GM12878 (cell line): ENCODE results near the gene RIMBP2. TPM values are rescaled to one million over a fixed set of nuclear protein-coding genes. Genes with fewer than 3 reads are reported as not detected.

Experiments used
- ATAC-seq: fragments of 200-7000 bp; cut with Tn5 transposase; 3 replicates; pipeline ENCODE4 v1.9.1; 2020; ENCODE audit warnings: mild to moderate bottlenecking, moderate library complexity
- BruUV-seq: library from RNA; stranded (reverse); fragments of 400-500 nt; replicated peaks from 2 replicates; lab custom pipeline; 2021; lab: Mats Ljungman, UMichigan
- CTCF ChIA-PET: fragments of 300-600 bp; sonication (Branson Sonifier 250); formaldehyde crosslinking; extraction: SDS; loops from one replicate; lab custom pipeline; 2021; ENCODE audit warnings: inconsistent platforms; lab: Yijun Ruan, JAX
- POLR2A ChIA-PET: fragments of 350-600 bp; formaldehyde crosslinking; extraction: SDS; loops from one replicate; lab custom pipeline; 2021; ENCODE audit warnings: inconsistent platforms; lab: Charles Lee
- RAD21 ChIA-PET: fragments of 300-600 bp; sonication (Branson Sonifier 250); formaldehyde crosslinking; loops from one replicate; lab custom pipeline; 2023; ENCODE audit warnings: antibody characterized with exemption; ENCODE audit not compliant: unreplicated experiment; lab: Charles Lee
- SMC1A ChIA-PET: fragments of 300-600 bp; sonication (Branson Sonifier 250); formaldehyde crosslinking; loops from one replicate; lab custom pipeline; 2023; ENCODE audit not compliant: unreplicated experiment, uncharacterized antibody; lab: Charles Lee
- DNase-seq: peaks from one replicate; pipeline ENCODE4 v3.0.0-alpha.2; 2011; ENCODE audit warnings: low read depth, low spot score
- FAIRE-seq: peaks from 3 replicates; lab custom pipeline; 2011; peaks lifted over from hg19 to GRCh38; lab: Jason Lieb, UNC
- H2AFZ ChIP-seq: 2 replicates; pipeline ENCODE4 v1.6.0; 2011; ENCODE audit warnings: low read depth, low read length, control low read depth; ENCODE audit not compliant: control insufficient read depth
- H3K27ac ChIP-seq: 2 replicates; pipeline ENCODE4 v1.5.1; 2011; ENCODE audit warnings: control low read depth; ENCODE audit not compliant: control insufficient read depth, insufficient read depth
- H3K27me3 ChIP-seq, 2 experiments: replicated peaks in 1 of 2; 2 replicates each; pipeline versions ENCODE4 v1.6.0 to v1.6.1; 2011; ENCODE audit warnings: low read length in 1 of 2; ENCODE audit not compliant: control insufficient read depth in 2 of 2, insufficient read depth in 2 of 2
- H3K36me3 ChIP-seq, 2 experiments: 2 replicates each; pipeline ENCODE4 v1.5.1; 2011; ENCODE audit warnings: low read length in 1 of 2; ENCODE audit not compliant: control insufficient read depth in 2 of 2, insufficient read depth in 2 of 2
- H3K4me1 ChIP-seq: 2 replicates; pipeline ENCODE4 v1.6.1; 2011; ENCODE audit warnings: mild to moderate bottlenecking, low read length, moderate library complexity, mixed read lengths; ENCODE audit not compliant: control insufficient read depth, insufficient read depth
- H3K4me2 ChIP-seq: 2 replicates; pipeline ENCODE4 v1.6.0; 2011; ENCODE audit warnings: control low read depth; ENCODE audit not compliant: control insufficient read depth, insufficient read depth
- H3K4me3 ChIP-seq: fragments of 200-600 bp; sonication (generic); 2 replicates; pipeline ENCODE4 v1.5.1; 2016
- H3K79me2 ChIP-seq: 2 replicates; pipeline ENCODE4 v1.6.0; 2011; ENCODE audit warnings: low read length; ENCODE audit not compliant: control insufficient read depth, insufficient read depth
- H3K9ac ChIP-seq: 2 replicates; pipeline ENCODE4 v1.8.0; 2011; ENCODE audit warnings: low read length, control low read depth, mixed read lengths; ENCODE audit not compliant: control insufficient read depth, insufficient read depth
- H3K9me3 ChIP-seq: replicated peaks from 3 replicates; pipeline ENCODE4 v1.5.1; 2011; ENCODE audit warnings: mild to moderate bottlenecking, low read length; ENCODE audit not compliant: control insufficient read depth, insufficient read depth
- H4K20me1 ChIP-seq: 2 replicates; pipeline ENCODE4 v1.6.0; 2011; ENCODE audit not compliant: control insufficient read depth, insufficient read depth
- CREB1 ChIP-seq: IDR thresholded peaks from 2 replicates; pipeline ENCODE4 v1.6.1; 2012; ENCODE audit warnings: low read depth, mild to moderate bottlenecking, inconsistent platforms
- EP300 ChIP-seq, 2 experiments: fragments of 150-350 bp in 1 of 2; IDR thresholded peaks; 2 replicates each; pipeline ENCODE4 v1.6.1; 2011 to 2012; ENCODE audit warnings: low read depth in 2 of 2, low read length in 2 of 2, borderline replicate concordance in 1 of 2, improper control_type of control experiment in 1 of 2, inconsistent platforms in 1 of 2; ENCODE audit not compliant: control insufficient read depth in 1 of 2
- EZH2 ChIP-seq: IDR thresholded peaks from 2 replicates; pipeline ENCODE4 v1.6.1; 2012; ENCODE audit warnings: low read depth, mild to moderate bottlenecking, control low read depth, inconsistent platforms, low read length, borderline replicate concordance; ENCODE audit not compliant: control insufficient read depth
- HDAC2 ChIP-seq: fragments of 200-600 bp; sonication (generic); IDR thresholded peaks from 2 replicates; pipeline ENCODE4 v1.6.1; 2017
- IRF5 ChIP-seq: fragments of 450-650 bp; IDR thresholded peaks from 2 replicates; pipeline ENCODE4 v1.6.1; 2017; ENCODE audit warnings: borderline replicate concordance
- LARP7 ChIP-seq: fragments of 450-650 bp; IDR thresholded peaks from 2 replicates; pipeline ENCODE4 v1.6.1; 2017; ENCODE audit warnings: mild to moderate bottlenecking
- POLR2AphosphoS2 ChIP-seq: IDR thresholded peaks from 2 replicates; pipeline ENCODE4 v1.6.1; 2011; ENCODE audit warnings: low read depth, mild to moderate bottlenecking, low read length, improper control_type of control experiment, moderate library complexity
- PRDM15 ChIP-seq: fragments of 450-650 bp; formaldehyde crosslinking; IDR thresholded peaks from 2 replicates; pipeline ENCODE4 v1.4.0; 2020; ENCODE audit warnings: mild to moderate bottlenecking, moderate library complexity
- SIX5 ChIP-seq: IDR thresholded peaks from 2 replicates; pipeline ENCODE4 v1.6.1; 2011; ENCODE audit warnings: mild to moderate bottlenecking, low read depth, low read length, moderate library complexity; ENCODE audit not compliant: severe bottlenecking
- SMAD5 ChIP-seq: IDR thresholded peaks from 2 replicates; pipeline ENCODE4 v1.6.1; 2016; ENCODE audit warnings: antibody characterized with exemption, low read depth
- TARDBP ChIP-seq: IDR thresholded peaks from 2 replicates; pipeline ENCODE4 v1.6.1; 2016; ENCODE audit warnings: borderline replicate concordance
- TBL1XR1 ChIP-seq: IDR thresholded peaks from 2 replicates; pipeline ENCODE4 v1.6.1; 2012; ENCODE audit warnings: low read depth, low read length, improper control_type of control experiment
- TCF3 ChIP-seq: IDR thresholded peaks from 2 replicates; pipeline ENCODE4 v1.6.1; 2012; ENCODE audit warnings: low read depth, mild to moderate bottlenecking, low read length, borderline replicate concordance; ENCODE audit not compliant: insufficient read depth
- USF1 ChIP-seq: IDR thresholded peaks from 2 replicates; pipeline ENCODE4 v1.6.1; 2011; ENCODE audit warnings: borderline replicate concordance, low read depth, mild to moderate bottlenecking, moderate library complexity, mixed read lengths, low read length; ENCODE audit not compliant: insufficient read depth; ENCODE audit errors: extremely low read length
- USF2 ChIP-seq: IDR thresholded peaks from 2 replicates; pipeline ENCODE4 v1.6.1; 2011; ENCODE audit warnings: low read depth, low read length, improper control_type of control experiment, borderline replicate concordance
- YBX1 ChIP-seq: fragments of 450-650 bp; IDR thresholded peaks from 2 replicates; pipeline ENCODE4 v1.6.1; 2016; ENCODE audit warnings: antibody characterized with exemption
- ZNF384 ChIP-seq: IDR thresholded peaks from 2 replicates; pipeline ENCODE4 v1.6.1; 2012; ENCODE audit warnings: low read depth, mild to moderate bottlenecking, low read length, improper control_type of control experiment, borderline replicate concordance
- WGBS: methylation state at CpG from one replicate; pipeline ENCODE4 v1.1.6; 2016; ENCODE audit warnings: low lambda C conversion rate; ENCODE audit not compliant: insufficient replicate concordance, insufficient coverage; ENCODE audit errors: missing lambda C conversion rate; 5-methylcytosine and 5-hydroxymethylcytosine counted together
- in situ Hi-C: fragments of 300-500 bp; cut with MboI; formaldehyde crosslinking; loops from 9 replicates; pipeline ENCODE4 v1.14.3; 2018; ENCODE audit warnings: mixed read lengths
- intact Hi-C: fragments of 100-400 bp; cut with micrococcal nuclease; formaldehyde crosslinking; loops from one replicate; pipeline ENCODE4 v1.14.2; 2022; ENCODE audit not compliant: unreplicated experiment
- polyA plus RNA-seq, 11 experiments: library from polyadenylated mRNA; depleted of rRNA in 4 of 11; unstranded in 6 of 11; stranded (reverse) in 5 of 11; fragments of >200 nt; fragmentation: Nextera tagmentation in 4 of 11; fragmentation: Illumina TruSeq in 1 of 11; extraction: Ambion mirVana in 4 of 11; extraction: Trizol in 1 of 11; gene quantifications; 1 replicate in 1 of 11; 2 replicates in 10 of 11; pipeline versions ENCODE4 v1.2.1 to v1.2.3, GENCODE V29; 2011 to 2016; ENCODE audit warnings: inconsistent platforms in 2 of 11, missing spikeins in 2 of 11, low read depth in 1 of 11
- total RNA-seq, 4 experiments: library from RNA; depleted of rRNA in 3 of 4; stranded (reverse); fragments of >200 nt in 3 of 4; fragmentation: Illumina TruSeq in 1 of 4; extraction: Trizol in 1 of 4; gene quantifications; 2 replicates each; pipeline versions ENCODE4 v1.2.1 to v1.2.3, GENCODE V29; 2013 to 2021

Gene RIMBP2
- total and polyA plus RNA-seq, 10 of the 15 experiments (the other 5 are each of a cell fraction or from before 2014, with no cell fraction given), result 0.04 to 2.9 (median 0.07) TPM; not detected in 1

- H3K9me3 ChIP-seq, result no peaks in the 10 kb centered on the region
- no peaks in the 10 kb centered on the region for H4K20me1 ChIP-seq
- 51% methylated on average over 5 of the region's 5 CpGs for WGBS
- H3K4me2 ChIP-seq, result no peak overlapping the region
- H3K79me2 ChIP-seq, result no peaks in the 10 kb centered on the region
- no TSS peak for BruUV-seq
- in situ Hi-C loops, result no loop called here
- H3K36me3 ChIP-seq, result no peaks in the 10 kb centered on the region
- no peak overlapping the region for H3K27ac ChIP-seq
- H3K4me3 ChIP-seq, result no peak overlapping the region
- RAD21 ChIA-PET, result no interaction called here
- FAIRE-seq (no peak), DNase-seq (no peak), ATAC-seq (no peak)
- intact Hi-C loops, result loop anchor here (10.0 kb wide), 1 partner anchor 169 kb away; no protein-coding TSS in a partner anchor
- POLR2A ChIA-PET, result no interaction called here
- SMC1A ChIA-PET, result interaction anchor here (1.1 kb wide), 1 partner anchor 156 kb away, joined by 3 read pairs; no protein-coding TSS in a partner anchor
- no peaks in the 10 kb centered on the region for H3K27me3 ChIP-seq
- H3K9ac ChIP-seq, result no peak overlapping the region
- no peak overlapping the region for H2AFZ ChIP-seq
- CTCF ChIA-PET, result no interaction called here
- no peaks in the 10 kb centered on the region for H3K4me1 ChIP-seq
- TF ChIP-seq ZNF384 (no peak), HDAC2 (no peak), SMAD5 (no peak), PRDM15 (CRISPR knock-in tag) (no peak), TBL1XR1 (no peak), EZH2 (no peak), EP300 (IDR thresholded peaks at IDR 0.05; ENCODE audit: borderline replicate concordance in 1 of 2, control insufficient read depth in 1 of 2, low read depth in 2 of 2, low read length in 2 of 2) (no peak), TARDBP (no peak), LARP7 (no peak), YBX1 (no peak), SIX5 (no peak), TCF3 (no peak), USF1 (no peak), CREB1 (no peak), USF2 (no peak), IRF5 (no peak), POLR2AphosphoS2 (no peak)
Measured at GRCh38 chr12:130743606-130744005, 27.5 kb upstream of the RIMBP2 start.
